T-helper 2 cell treated with Interferon-gamma antibody and Interleukin-4, amounts not matched to agents 100 ng/mL and 5 ng/mL, for 36 hours (primary cell): ENCODE data around the gene ZFP28. TPM values are rescaled to one million over a fixed set of nuclear protein-coding genes. Genes with fewer than 3 reads are reported as not detected.

Experiments used
- intact Hi-C: fragments of 100-400 bp; cut with micrococcal nuclease; formaldehyde crosslinking; loops from one replicate; pipeline ENCODE4 v1.15.1; 2023
- total RNA-seq: library from RNA; stranded (reverse); gene quantifications from 2 replicates; pipeline ENCODE4 v1.2.3, GENCODE V29; 2022

Gene ZFP28
- total RNA-seq, 1 donor from 2014 or later = 2.3 TPM

- intact Hi-C loops = loop anchor here (1.0 to 10.0 kb wide), 3 partner anchors 28 to 1560 kb away; partner anchors contain the start of genes ZNF329, ZNF470 and ZNF582
These were observed 56.2 kb downstream of the ZFP28 start, which contains the start of gene ZNF71 for GRCh38 chr19:56594783-56595547. Gene ZNF71, plus strand, starts transcription at chr19:56595302. Its CDS starts 6,257 bp downstream, at chr19:56601559.

GRCh38 chr19:56595548-56595899 is 56.8 kb downstream of the ZFP28 start:
- intact Hi-C loops = loop anchor here (1.0 to 10.0 kb wide), 3 partner anchors 28 to 1559 kb away; partner anchors contain the start of genes ZNF329, ZNF470 and ZNF582

GRCh38 chr19:56596676-56597075 is 57.9 kb downstream of the ZFP28 start:
- intact Hi-C loops = loop anchor here (10.0 kb wide), 1 partner anchor 1558 kb away; the partner anchor contains the start of gene ZNF329

- intact Hi-C loops = loop anchor here (10.0 kb wide), 1 partner anchor 1557 kb away; the partner anchor contains the start of gene ZNF329
These were observed 58.9 kb downstream of the ZFP28 start for GRCh38 chr19:56597696-56598095.

GRCh38 chr19:56601375-56601774 is 62.6 kb downstream of the ZFP28 start:
- intact Hi-C loops = no loop called here

GRCh38 chr19:56603829-56604228 is 65.1 kb downstream of the ZFP28 start:
- intact Hi-C loops = no loop called here

Other genes with a start within 250 kb of the ZFP28 start
- gene ZSCAN5A, start 224.1 kb upstream of the ZFP28 start, total RNA-seq = 10.0 and 10.1 TPM in 2 replicates
- gene ZNF582, start 145.4 kb upstream of the ZFP28 start, total RNA-seq = 1.1 and 1.7 TPM in 2 replicates
- 2.9 and 3.9 TPM in 2 replicates for gene ZNF583, start 134.6 kb upstream of the ZFP28 start, total RNA-seq
- 0.05 TPM in 1 of 2 replicates, not detected in the other for gene ZNF667, start 61.6 kb upstream of the ZFP28 start, total RNA-seq
- 0.07 and 0.09 TPM in 2 replicates for gene ZNF471, start 31.1 kb upstream of the ZFP28 start, total RNA-seq
- gene ZNF470, start 28.5 kb downstream of the ZFP28 start, total RNA-seq = 2.0 and 2.5 TPM in 2 replicates
- gene ZNF71, start 56.4 kb downstream of the ZFP28 start, total RNA-seq = 5.5 and 5.8 TPM in 2 replicates
- gene SMIM17, start 104.2 kb downstream of the ZFP28 start, total RNA-seq = not detected in 2 replicates
- 0.11 and 0.27 TPM in 2 replicates for gene ZNF835, start 132.8 kb downstream of the ZFP28 start, total RNA-seq